Keratinocyte (primary cell): ENCODE data around the gene SH2B3. TPM values are rescaled to one million over a fixed set of nuclear protein-coding genes. Genes with fewer than 3 reads are reported as not detected.

Experiments used
- DNase-seq: peaks from one replicate; pipeline ENCODE4 v3.0.0-alpha.2; 2011; ENCODE audit warnings: low read depth, missing footprints, low spot score
- FAIRE-seq: peaks from 2 replicates; lab custom pipeline; 2011; peaks lifted over from hg19 to GRCh38; lab: Jason Lieb, UNC
- H2AFZ ChIP-seq: 2 replicates; pipeline ENCODE4 v1.6.0; 2012; ENCODE audit warnings: low read length, control low read depth, inconsistent platforms; ENCODE audit not compliant: control insufficient read depth
- H3K27ac ChIP-seq: 2 replicates; pipeline ENCODE4 v1.5.1; 2011; ENCODE audit warnings: low read length; ENCODE audit not compliant: control insufficient read depth, insufficient read depth
- H3K27me3 ChIP-seq: 3 replicates; pipeline ENCODE4 v1.6.0; 2011; ENCODE audit warnings: low read length; ENCODE audit not compliant: control insufficient read depth, insufficient read depth; ENCODE audit errors: extremely low read depth
- H3K36me3 ChIP-seq, 2 experiments: 2 replicates in 1 of 2; 3 replicates in 1 of 2; pipeline ENCODE4 v1.5.1; 2011; ENCODE audit warnings: low read length in 2 of 2, mild to moderate bottlenecking in 1 of 2; ENCODE audit not compliant: control insufficient read depth in 2 of 2, insufficient read depth in 2 of 2; ENCODE audit errors: extremely low read depth in 1 of 2
- H3K4me1 ChIP-seq: 3 replicates; pipeline ENCODE4 v1.5.1; 2011; ENCODE audit warnings: low read length; ENCODE audit not compliant: control insufficient read depth, insufficient read depth; ENCODE audit errors: extremely low read depth
- H3K4me2 ChIP-seq: 3 replicates; pipeline ENCODE4 v1.6.0; 2011; ENCODE audit warnings: low read depth, low read length; ENCODE audit not compliant: control insufficient read depth, insufficient read depth; ENCODE audit errors: extremely low read depth
- H3K4me3 ChIP-seq, 3 experiments: fragments of 200-600 bp in 1 of 3; sonication (generic) in 1 of 3; 2 replicates in 2 of 3; 3 replicates in 1 of 3; pipeline ENCODE4 v1.5.1; 2011 to 2016; ENCODE audit warnings: low read length in 3 of 3, mild to moderate bottlenecking in 3 of 3, control low read depth in 2 of 3, inconsistent platforms in 1 of 3, low read depth in 1 of 3, mixed read lengths in 1 of 3, mixed run types in 1 of 3, moderate library complexity in 1 of 3; ENCODE audit not compliant: control insufficient read depth in 2 of 3, insufficient read depth in 2 of 3; ENCODE audit errors: extremely low read depth in 1 of 3
- H3K79me2 ChIP-seq: 2 replicates; pipeline ENCODE4 v1.6.0; 2012; ENCODE audit warnings: low read length; ENCODE audit not compliant: control insufficient read depth, insufficient read depth
- H3K9ac ChIP-seq: 3 replicates; pipeline ENCODE4 v1.6.0; 2011; ENCODE audit warnings: low read length; ENCODE audit not compliant: control insufficient read depth, insufficient read depth; ENCODE audit errors: extremely low read depth
- H3K9me1 ChIP-seq: 3 replicates; pipeline ENCODE4 v1.6.0; 2011; ENCODE audit warnings: low read length; ENCODE audit not compliant: control insufficient read depth, insufficient read depth; ENCODE audit errors: extremely low read depth
- H3K9me3 ChIP-seq: 2 replicates; pipeline ENCODE4 v1.5.1; 2012; ENCODE audit warnings: low read depth, low read length; ENCODE audit not compliant: control insufficient read depth
- H4K20me1 ChIP-seq: 3 replicates; pipeline ENCODE4 v1.6.0; 2011; ENCODE audit warnings: low read length; ENCODE audit not compliant: control insufficient read depth, insufficient read depth; ENCODE audit errors: extremely low read depth
- EZH2 ChIP-seq: IDR thresholded peaks from one replicate; pipeline ENCODE4 v1.6.1; 2012; ENCODE audit warnings: inconsistent platforms, mild to moderate bottlenecking, low read length, moderate library complexity
- dilution Hi-C: fragments of 300-500 bp; cut with MboI; formaldehyde crosslinking; loops from one replicate; pipeline ENCODE4 v1.7.0; 2020; ENCODE audit warnings: low sequenced_read_pairs; ENCODE audit not compliant: extremely low pct_ligation_motif_present
- polyA plus RNA-seq, 5 experiments: library from polyadenylated mRNA; depleted of rRNA in 3 of 5; stranded (reverse) in 3 of 5; stranded (forward) in 1 of 5; unstranded in 1 of 5; fragments of >200 nt; gene quantifications; 1 replicate in 1 of 5; 2 replicates in 3 of 5; 3 replicates in 1 of 5; pipeline versions ENCODE4 v1.2.1 to v1.2.3, GENCODE V29; 2011 to 2012; ENCODE audit warnings: missing spikeins in 2 of 5, low read depth in 1 of 5, low replicate concordance in 1 of 5
- TF ChIP-seq, protein P1 (sequence below), 3 experiments: IDR thresholded peaks in 1 of 3; conservative IDR thresholded peaks in 1 of 3; optimal IDR thresholded peaks in 1 of 3; 2 replicates in 2 of 3; 3 replicates in 1 of 3; pipeline versions ENCODE3 to v1.5.1; 2011; ENCODE audit warnings: low read length in 3 of 3, mild to moderate bottlenecking in 3 of 3, moderate library complexity in 2 of 3, control low read depth in 1 of 3, inconsistent platforms in 1 of 3; ENCODE audit not compliant: insufficient read depth in 2 of 3; ENCODE audit errors: extremely low read depth in 1 of 3

SH2B3 gene
- polyA plus RNA-seq, 1 donor (not counting 4 experiments of a cell fraction or from before 2014, with no cell fraction given): 7.7 TPM

DNA sequence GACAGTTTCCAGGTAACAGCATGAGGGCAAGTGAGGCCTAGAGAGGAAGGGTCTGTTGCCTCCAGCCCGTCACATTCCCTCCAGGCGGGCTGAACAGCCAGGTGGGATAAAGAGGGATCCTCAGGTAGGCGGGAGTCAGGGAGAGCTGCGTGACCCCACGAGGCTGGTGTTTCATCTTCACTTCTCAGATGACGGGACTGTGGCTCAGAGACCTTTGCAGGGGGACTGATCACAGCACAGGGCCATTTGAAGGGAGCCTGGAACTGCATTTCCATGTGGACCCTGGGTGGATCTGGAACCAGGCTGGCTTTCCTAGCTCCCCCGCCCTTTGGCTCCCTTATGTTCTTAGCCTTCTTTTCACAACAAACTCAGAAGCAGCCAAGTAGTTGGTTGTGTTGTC, 37.4 kb downstream of the SH2B3 start:
- peaks cover 42% of the 10 kb centered on the region for H3K79me2 ChIP-seq
- H2AFZ ChIP-seq: no peak overlapping the region
- H4K20me1 ChIP-seq: peaks cover 9% of the 10 kb centered on the region
- no peak for TF ChIP-seq EZH2
- TF ChIP-seq, protein P1, sequence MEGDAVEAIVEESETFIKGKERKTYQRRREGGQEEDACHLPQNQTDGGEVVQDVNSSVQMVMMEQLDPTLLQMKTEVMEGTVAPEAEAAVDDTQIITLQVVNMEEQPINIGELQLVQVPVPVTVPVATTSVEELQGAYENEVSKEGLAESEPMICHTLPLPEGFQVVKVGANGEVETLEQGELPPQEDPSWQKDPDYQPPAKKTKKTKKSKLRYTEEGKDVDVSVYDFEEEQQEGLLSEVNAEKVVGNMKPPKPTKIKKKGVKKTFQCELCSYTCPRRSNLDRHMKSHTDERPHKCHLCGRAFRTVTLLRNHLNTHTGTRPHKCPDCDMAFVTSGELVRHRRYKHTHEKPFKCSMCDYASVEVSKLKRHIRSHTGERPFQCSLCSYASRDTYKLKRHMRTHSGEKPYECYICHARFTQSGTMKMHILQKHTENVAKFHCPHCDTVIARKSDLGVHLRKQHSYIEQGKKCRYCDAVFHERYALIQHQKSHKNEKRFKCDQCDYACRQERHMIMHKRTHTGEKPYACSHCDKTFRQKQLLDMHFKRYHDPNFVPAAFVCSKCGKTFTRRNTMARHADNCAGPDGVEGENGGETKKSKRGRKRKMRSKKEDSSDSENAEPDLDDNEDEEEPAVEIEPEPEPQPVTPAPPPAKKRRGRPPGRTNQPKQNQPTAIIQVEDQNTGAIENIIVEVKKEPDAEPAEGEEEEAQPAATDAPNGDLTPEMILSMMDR (optimal IDR thresholded peaks at IDR 0.05 in 1 of 3, IDR thresholded peaks at IDR 0.05 in 1 of 3, conservative IDR thresholded peaks at IDR 0.05 in 1 of 3; ENCODE audit: extremely low read depth in 1 of 3, insufficient read depth in 2 of 3, low read length in 3 of 3): no peak
- H3K27me3 ChIP-seq: no peaks in the 10 kb centered on the region
- H3K27ac ChIP-seq: peak overlapping the region; percentile 28
- FAIRE-seq (no peak), DNase-seq (no peak)
- no peak overlapping the region for H3K4me2 ChIP-seq
- peaks cover 26% of the 10 kb centered on the region for H3K4me1 ChIP-seq
- no peak overlapping the region for H3K9ac ChIP-seq
- dilution Hi-C loops: no loop called here
- H3K4me3 ChIP-seq: no peak overlapping the region
- no peaks in the 10 kb centered on the region for H3K9me3 ChIP-seq
- peaks cover 6 to 36% of the 10 kb centered on the region in 2 experiments for H3K36me3 ChIP-seq
- H3K9me1 ChIP-seq: peaks cover 6% of the 10 kb centered on the region

DNA sequence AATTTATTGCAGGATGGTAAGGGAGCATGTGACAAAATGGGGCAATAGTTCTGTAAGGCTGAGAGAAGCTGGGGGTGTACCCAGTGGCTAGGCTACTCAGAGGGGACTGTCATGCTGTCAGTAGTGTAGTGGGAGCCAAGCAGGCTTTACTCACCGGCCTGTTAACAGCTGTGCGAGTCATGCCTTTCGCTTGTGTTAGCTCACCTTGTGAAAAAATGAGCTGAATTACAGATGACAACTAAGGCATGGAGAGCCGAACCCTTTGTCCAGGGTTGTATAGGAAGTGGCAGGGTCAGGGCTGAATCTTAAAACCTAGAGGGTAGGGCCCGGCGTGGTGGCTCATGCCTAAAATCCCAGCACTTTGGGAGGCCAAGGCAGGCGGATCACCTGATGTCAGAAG, 37.9 kb downstream of the SH2B3 start:
- H4K20me1 ChIP-seq: peaks cover 9% of the 10 kb centered on the region
- peaks cover 40% of the 10 kb centered on the region for H3K79me2 ChIP-seq
- FAIRE-seq: peak; percentile 57
- H3K4me3 ChIP-seq: no peak overlapping the region
- H2AFZ ChIP-seq: no peak overlapping the region
- H3K27ac ChIP-seq: peak overlapping the region; percentile 12
- no peak for TF ChIP-seq EZH2
- TF ChIP-seq, protein P1 (optimal IDR thresholded peaks at IDR 0.05 in 1 of 3, IDR thresholded peaks at IDR 0.05 in 1 of 3, conservative IDR thresholded peaks at IDR 0.05 in 1 of 3; ENCODE audit: extremely low read depth in 1 of 3, insufficient read depth in 2 of 3, low read length in 3 of 3): no peak
- H3K36me3 ChIP-seq: peaks cover 10 to 41% of the 10 kb centered on the region in 2 experiments
- no peak overlapping the region for H3K4me2 ChIP-seq
- no peak for DNase-seq
- peaks cover 21% of the 10 kb centered on the region for H3K4me1 ChIP-seq
- H3K9ac ChIP-seq: no peak overlapping the region
- no peaks in the 10 kb centered on the region for H3K27me3 ChIP-seq
- no peaks in the 10 kb centered on the region for H3K9me3 ChIP-seq
- peaks cover 6% of the 10 kb centered on the region for H3K9me1 ChIP-seq
- dilution Hi-C loops: no loop called here
